ENCODE results near the gene LRRC75A.
"Not testable (repeated sequence)": the region's sequence is repeated elsewhere in the genome, so short reads cannot be mapped to it uniquely, and the experiment has no call there.

Gene LRRC75A

DNA sequence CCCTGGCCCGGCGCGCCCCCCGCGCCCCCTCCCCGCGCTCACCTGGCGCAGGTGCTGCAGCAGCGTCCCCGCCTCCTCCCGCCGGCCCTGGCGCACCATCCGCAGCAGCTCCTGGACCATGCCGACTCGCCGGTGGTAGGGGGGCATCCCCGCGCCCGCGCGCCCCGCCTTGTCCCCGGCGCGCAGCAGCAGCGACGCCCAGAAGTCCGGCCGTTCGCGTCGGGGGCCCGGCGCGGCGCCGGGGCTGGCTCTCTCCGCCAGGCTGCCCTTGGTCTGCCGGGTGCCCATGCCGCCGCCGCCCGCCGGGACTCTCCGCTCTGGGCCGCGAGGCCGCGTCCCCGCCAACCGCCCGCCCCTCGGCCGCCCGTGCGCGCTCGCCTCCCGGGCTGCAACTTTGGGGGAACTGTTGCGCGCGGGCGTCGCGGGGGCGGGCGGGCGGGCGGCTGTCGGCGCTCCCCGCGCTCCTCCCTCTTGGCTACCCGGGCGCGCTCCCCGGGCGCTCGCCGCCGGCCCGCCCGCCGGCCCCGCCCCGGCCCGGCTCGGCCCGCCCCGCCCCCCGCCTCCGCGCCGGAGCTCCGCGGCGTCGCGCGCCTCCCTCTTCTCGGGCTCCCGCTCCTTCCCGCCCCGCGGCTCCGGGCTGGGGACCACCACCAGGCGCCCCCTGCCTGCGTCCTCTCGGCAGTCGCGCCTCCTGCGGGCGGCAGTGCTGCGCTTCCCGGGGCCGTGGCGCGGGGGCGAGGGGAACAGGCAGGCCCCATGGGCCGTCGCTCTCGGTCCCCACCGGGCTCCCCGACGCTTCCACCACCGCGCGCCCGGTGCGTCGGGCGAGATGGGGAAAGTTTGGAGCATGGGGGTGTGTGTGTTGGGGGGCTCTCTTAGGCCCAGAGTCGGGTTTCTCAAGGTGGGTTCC is at the start of gene LRRC75A:
Gene LRRC75A, minus strand, starts transcription at position 491 of the 910 bp plus-strand sequence. Its CDS starts 203 bp downstream, at position 288.
- peak; percentile 16 for DNase-seq

DNA sequence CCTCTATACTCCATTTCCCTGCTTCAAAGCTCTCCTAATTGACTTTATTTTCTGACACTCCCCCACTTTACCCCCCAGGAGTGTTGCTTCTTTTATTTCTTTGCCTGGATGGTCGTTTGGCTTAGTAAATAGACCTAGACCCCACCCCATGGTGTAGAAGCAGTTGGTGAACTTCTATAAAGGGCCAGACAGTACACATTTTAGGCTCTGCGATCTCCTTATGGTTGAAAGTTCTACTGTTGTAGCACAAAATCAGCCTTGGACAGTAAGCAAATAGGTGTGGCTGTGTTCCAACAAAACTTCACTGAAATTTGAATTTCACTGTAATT is 45.1 kb upstream of the LRRC75A start:
- DNase-seq: no peak

GRCh38 chr17:16534236-16534635 is 42.2 kb upstream of the LRRC75A start:
- DNase-seq: no peak

DNA sequence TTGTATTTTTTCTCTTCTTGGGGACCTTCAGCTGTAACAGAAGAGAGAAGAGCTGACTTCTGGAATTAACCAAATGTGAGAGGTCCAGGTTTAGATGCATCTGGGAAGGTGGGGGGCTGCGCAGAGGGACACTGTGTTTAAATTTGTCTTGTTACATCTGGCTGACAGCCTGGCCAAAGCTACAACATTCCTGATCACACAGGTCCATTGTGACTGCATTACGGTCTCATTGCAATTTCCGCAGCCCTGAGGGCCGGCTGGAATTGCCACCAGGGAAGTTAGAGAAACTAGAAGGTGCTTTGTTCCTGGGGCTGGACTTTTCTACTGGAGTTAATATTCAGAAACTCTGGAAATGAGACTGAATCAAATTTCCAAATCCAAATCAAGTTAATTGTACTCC is 37.9 kb upstream of the LRRC75A start:
- no peak for DNase-seq

- no peak for DNase-seq
These were observed 35.3 kb upstream of the LRRC75A start for GRCh38 chr17:16527298-16527697.

DNA sequence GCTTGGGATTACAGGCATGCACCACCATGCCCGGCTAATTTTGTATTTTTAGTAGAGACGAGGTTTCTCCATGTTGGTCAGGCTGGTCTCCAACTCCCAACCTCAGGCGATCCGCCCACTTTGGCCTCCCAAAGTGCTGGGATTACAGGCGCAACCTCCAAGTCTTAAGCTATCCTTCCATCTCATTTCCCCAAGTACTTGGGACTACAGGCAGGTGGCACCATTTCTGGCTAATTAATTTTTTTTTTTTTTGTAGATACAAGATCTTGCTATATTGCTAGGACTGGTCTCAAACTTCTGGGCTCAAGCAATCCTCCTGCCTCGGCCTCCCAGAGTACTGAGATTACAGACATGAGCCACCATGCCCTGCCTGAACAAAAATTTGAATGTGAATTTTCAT is 33.6 kb upstream of the LRRC75A start:
- DNase-seq: not testable (repeated sequence)

- peak; percentile 63 for DNase-seq
These were observed 29.2 kb upstream of the LRRC75A start for GRCh38 chr17:16521070-16521727.

DNA sequence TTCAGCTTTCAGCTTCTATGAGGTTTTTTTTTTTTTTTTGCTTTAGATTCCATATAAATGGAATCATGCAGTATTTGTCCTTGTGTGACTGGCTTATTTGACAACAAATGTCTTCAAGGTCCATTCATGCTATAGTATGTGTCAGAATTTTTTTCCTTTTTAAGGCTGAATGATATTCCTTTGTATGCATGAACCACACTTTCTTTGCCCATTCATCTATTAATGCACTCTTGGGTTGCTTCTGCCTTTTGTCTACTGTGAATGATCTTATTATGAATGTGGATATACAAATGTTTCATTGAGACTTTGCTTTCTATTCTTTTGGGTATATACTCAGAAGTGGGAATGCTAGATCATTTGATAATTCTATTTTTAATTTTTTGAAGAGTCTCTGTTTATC is 27.0 kb upstream of the LRRC75A start:
- DNase-seq: no peak

DNA sequence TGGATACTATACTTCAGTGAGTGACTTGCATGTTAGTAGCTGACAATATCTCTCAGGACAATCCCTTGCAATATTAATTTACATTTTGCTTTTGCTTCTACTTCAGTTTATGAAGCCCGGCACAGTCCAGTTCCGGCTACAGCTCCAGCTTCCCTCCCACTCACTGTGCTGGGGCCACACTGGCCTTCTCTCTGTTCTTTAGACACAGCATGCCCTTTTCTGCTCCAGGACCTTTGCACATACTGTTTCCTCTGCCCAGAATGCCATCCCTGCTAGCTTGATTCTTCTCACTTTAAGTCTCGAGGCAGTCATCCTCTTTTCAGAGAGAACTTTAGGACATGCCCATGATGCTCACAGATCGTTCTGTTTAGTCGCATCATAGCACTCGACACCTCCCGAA is 25.5 kb upstream of the LRRC75A start:
- no peak for DNase-seq

- DNase-seq: no peak
These were observed 24.6 kb upstream of the LRRC75A start for GRCh38 chr17:16516594-16517051.

DNA sequence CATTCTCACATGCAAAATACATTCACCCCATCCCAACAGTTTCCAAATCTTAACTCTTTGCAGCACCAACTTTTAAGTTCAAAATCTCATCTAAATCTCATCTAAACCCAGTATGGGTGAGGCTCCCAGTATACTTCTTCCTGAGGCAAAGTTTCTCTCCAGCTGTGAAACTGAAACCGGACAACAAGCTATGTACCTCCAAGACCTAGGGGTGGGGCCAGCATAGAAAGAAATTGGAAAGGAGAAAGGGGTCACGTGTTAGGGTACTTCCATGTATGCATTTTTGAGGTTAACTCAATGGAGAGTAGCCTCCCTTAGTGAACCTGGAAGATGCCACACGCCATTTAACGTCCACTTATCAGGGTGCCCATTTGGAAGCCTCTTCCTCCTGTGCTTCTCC is 23.9 kb upstream of the LRRC75A start:
- DNase-seq: no peak

DNA sequence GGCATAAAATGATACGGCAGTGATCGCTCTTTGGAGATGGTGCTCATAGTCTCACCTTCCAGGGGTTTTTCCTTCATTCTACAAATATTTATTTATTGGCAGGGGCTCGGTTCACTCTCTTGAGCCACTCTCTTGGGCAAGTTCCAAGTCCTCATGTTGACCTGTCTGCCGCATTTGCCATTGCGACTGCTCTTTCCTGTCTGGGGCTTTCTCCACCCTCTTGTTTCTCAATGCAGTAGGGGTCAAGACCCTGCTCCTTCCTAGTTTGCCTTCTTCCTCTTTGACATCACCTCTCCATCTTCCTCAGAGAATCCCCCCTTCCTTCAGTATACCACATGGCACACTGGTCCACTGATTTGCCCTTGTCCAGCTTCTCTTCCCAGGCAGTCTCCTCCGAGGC is 21.9 kb upstream of the LRRC75A start:
- DNase-seq: no peak

GRCh38 chr17:16512011-16512410 is 20.0 kb upstream of the LRRC75A start:
- no peak for DNase-seq

DNA sequence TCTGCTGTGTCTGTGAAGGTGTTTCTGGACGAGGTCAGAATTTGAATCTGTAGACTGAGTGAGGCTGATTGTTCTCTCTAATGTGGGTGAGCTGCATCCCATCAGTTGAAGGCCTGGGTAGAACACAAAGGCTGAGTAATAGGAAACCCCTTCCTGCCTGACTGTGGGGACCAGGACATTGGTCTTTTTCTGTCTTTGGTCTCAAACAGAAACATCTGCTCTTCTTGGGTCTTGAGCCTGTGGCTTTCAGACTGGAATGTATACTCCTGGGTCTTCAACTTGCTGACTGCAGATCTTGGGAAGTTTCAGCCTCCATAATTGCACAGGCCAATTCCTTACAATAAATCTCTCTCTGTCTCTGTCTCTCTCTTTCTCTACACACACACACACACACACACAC is 19.6 kb upstream of the LRRC75A start:
- DNase-seq: no peak

DNA sequence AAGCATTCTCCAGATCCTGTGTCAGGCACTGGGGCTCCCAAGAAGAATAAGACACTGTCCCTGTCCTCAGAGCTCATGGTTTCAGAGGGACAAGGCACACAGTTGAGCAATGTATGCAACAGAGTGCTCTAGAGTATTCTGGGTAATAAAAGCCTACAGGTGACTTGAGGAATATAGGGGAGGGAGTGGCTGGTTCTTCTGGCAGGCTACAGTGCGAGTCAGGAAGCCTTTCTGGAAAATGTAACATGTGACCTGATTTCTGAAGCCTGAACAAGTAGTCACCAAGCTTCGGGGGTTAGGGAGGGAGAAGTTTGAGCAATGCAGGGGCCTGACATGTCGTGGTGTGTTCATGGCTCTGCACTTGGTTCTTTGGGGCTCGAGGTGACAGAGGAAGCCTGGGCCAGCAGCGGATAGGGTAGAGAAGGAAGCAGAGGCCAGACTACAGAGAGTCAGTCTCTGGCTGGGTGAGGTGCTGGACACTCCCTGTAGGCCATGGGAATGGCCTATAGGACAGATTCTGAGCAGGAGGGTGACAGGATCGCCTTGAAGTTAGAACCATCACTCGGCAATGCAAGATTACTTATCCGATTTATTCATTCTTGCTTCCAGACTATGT is 16.0 kb upstream of the LRRC75A start:
- DNase-seq: no peak

- DNase-seq: no peak
These were observed 14.2 kb upstream of the LRRC75A start for GRCh38 chr17:16506188-16506587.

GRCh38 chr17:16504984-16505383 is 13.0 kb upstream of the LRRC75A start:
- no peak for DNase-seq

DNA sequence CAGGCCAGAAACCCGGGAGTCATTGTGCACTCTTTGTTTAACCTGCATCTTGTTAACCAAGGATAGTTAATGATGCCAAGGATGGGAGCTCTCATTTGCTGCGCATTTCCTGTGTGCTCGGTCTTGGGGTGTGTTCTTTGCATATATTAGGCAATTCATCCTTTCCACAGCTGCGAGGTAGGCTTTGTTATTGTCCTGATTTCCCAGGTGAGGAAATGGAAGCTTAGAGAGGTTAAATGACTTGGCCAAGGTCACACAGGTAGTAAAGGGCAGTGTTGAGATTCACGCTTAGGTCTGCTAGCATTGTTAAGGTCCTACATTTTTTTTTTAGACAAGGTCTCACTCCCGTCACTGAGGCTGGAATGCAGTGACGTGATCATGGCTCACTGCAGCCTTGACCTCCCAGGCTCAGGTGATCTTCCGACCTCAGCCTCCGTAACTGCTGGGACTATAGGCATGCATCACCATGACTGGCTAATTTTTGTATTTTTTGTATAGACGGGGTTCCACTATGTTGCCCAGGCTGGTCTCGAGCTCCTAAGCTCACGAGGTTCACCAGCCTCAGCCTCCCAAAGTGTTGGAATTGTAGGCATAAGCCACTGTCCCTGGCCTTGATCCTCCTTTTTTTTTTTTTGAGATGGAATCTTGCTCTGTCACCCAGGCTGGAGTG is 5.0 kb upstream of the LRRC75A start:
- no peak for DNase-seq

- DNase-seq: no peak
These were observed 4.2 kb upstream of the LRRC75A start for GRCh38 chr17:16495980-16496819.

GRCh38 chr17:16495561-16495960 is 3.6 kb upstream of the LRRC75A start:
- DNase-seq: no peak

DNA sequence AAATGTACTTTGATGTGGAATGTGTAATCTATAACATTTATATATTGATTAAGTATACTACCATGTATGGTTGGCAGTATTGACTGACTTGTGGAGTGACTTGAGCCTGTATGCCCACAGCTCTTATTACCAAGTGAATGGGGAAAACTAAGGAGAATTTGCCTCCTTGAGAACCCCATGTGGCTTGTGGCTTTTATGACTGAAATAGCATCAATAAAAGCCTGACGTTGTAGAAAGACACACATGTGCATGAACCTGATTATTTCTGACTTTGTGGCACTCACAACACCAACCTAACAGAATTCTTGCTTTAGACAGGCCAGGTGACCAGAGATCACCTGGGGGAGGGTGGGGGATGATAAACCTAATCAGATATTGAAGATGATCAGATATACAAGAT is 2.1 kb upstream of the LRRC75A start:
- no peak for DNase-seq

DNA sequence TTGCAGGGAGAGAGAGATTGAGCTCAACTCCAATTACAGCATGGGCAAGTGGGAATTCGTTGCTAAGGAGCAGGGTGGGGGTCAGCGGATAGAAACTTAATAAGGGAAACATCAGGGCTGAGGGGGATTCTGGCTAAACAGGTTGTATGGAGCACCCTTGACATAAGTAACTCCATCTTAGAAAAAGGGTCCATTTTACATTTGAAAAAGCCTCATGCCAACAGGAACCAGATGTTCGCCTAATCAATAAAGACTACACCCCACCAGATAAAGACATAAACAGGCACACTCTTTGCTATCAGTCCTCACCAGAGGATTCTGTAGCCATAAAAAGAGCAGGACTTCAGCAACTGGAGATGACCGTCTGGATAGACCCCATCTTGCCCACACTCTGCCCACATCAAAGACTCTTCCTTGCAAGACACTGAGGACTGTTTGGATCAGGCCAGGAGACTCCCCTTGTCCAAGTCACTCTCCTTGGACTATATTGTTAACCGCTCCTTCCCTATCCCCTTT is 1.6 kb upstream of the LRRC75A start:
- DNase-seq: no peak
